ENCODE results near the gene GNAI3. TPM values are rescaled to one million over a fixed set of nuclear protein-coding genes. Genes with fewer than 3 reads are reported as not detected.

Gene GNAI3
- total and polyA plus RNA-seq, 8 donors = 6.4 to 11.5 (median 10.8) TPM

GRCh38 chr1:109500941-109501381 is 47.5 kb upstream of the GNAI3 start:
- DNase-seq = no peak

DNA sequence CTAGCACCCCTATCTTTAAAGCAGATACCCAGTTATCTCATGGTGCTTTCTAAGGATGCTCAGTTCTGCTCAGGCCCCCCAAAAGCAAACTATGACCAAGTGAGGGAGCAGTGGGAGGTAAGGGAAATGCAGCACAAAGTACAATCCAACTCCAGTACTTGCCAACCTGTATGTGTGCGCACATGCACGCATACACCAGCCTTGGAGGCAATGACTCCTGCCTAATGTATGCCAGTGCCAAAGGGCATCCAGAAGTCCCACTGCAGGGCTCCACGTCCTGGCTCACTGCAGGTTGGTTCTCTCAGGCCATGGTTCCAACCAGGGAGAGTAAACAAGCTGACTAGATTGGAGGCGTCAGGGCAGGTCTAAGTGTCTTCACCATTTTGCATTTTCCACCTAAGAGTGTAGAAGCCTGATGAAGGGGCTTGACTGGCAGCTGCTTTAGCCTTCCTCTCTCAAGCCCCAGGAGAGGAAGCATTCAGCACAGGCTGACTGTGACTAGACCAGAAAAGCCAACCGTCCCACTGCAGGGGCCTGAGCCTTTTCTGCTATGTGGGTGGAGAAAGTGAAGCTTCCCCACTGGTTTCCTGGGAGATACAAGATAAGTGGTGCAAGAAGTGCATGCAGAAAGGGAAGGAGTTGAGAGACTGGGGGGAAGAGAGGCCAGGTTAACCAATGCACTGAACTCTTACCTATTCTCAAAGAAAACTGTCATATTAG is 46.6 kb upstream of the GNAI3 start:
- Histone ChIP-seq H3K27me3 (no peaks in the 10 kb centered on the region), H3K4me1 (peaks cover 3 to 39% of the 10 kb centered on the region in 2 donors), H3K4me3 (no peak overlapping the region), H3K36me3 (peaks cover 0 to 39% of the 10 kb centered on the region in 2 donors), H3K9me3 (no peaks in the 10 kb centered on the region), H3K27ac (peak overlapping the region in 1 of 2 donors; percentile 2)
- intact Hi-C loops (cut with DNase I) = no loop called here
- no peak for ATAC-seq
- DNase-seq = peak in 1 of 4 donors; percentile 44
- TF ChIP-seq, protein P1, sequence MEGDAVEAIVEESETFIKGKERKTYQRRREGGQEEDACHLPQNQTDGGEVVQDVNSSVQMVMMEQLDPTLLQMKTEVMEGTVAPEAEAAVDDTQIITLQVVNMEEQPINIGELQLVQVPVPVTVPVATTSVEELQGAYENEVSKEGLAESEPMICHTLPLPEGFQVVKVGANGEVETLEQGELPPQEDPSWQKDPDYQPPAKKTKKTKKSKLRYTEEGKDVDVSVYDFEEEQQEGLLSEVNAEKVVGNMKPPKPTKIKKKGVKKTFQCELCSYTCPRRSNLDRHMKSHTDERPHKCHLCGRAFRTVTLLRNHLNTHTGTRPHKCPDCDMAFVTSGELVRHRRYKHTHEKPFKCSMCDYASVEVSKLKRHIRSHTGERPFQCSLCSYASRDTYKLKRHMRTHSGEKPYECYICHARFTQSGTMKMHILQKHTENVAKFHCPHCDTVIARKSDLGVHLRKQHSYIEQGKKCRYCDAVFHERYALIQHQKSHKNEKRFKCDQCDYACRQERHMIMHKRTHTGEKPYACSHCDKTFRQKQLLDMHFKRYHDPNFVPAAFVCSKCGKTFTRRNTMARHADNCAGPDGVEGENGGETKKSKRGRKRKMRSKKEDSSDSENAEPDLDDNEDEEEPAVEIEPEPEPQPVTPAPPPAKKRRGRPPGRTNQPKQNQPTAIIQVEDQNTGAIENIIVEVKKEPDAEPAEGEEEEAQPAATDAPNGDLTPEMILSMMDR (IDR thresholded peaks at IDR 0.05) = no peak

More at GRCh38 chr1:109500941-109501381, 47.5 kb upstream of the GNAI3 start:
- Histone ChIP-seq H3K27me3 (no peaks in the 10 kb centered on the region), H3K27ac (no peak overlapping the region), H3K36me3 (peaks cover 0 to 47% of the 10 kb centered on the region in 2 donors), H3K4me1 (peaks cover 3 to 47% of the 10 kb centered on the region in 2 donors), H3K9me3 (no peaks in the 10 kb centered on the region), H3K4me3 (no peak overlapping the region)
- intact Hi-C loops (cut with DNase I) = no loop called here
- ATAC-seq = peak; percentile 8
- TF ChIP-seq, protein P1 (IDR thresholded peaks at IDR 0.05) = no peak

DNA sequence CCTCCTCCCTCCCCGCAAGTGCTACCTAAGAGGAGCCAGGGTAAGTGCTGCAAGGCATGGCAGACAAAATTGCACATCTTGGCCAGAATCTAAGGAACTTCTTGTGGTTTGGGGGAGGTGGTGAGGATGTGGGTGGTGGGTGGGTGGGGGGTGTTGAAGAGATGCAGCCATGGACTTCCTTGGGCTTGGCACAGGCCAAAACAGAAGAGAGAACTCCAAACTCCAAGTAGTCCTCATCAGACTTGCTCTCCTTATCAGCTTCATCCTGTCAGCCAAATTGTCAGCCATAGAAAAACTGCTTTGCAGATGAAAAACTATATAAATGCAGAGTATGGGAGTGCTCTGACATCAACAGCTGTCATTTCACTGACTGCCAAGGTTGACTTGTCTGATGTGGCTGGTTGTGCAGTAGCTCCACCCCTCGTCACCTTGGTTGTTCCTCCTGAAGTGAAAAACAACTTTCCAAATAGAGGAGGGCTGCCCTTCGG is 46.0 kb upstream of the GNAI3 start:
- H3K27ac ChIP-seq = peak overlapping the region in 1 of 2 donors; percentile 2
- no peak overlapping the region for H3K4me3 ChIP-seq
- TF ChIP-seq, protein P1 (IDR thresholded peaks at IDR 0.05) = no peak
- peaks cover 3 to 36% of the 10 kb centered on the region in 2 donors for H3K4me1 ChIP-seq
- ATAC-seq (no peak), DNase-seq (no peak)
- H3K9me3 ChIP-seq = no peaks in the 10 kb centered on the region
- peaks cover 0 to 33% of the 10 kb centered on the region in 2 donors for H3K36me3 ChIP-seq
- H3K27me3 ChIP-seq = no peaks in the 10 kb centered on the region
- intact Hi-C loops (cut with DNase I) = no loop called here

DNA sequence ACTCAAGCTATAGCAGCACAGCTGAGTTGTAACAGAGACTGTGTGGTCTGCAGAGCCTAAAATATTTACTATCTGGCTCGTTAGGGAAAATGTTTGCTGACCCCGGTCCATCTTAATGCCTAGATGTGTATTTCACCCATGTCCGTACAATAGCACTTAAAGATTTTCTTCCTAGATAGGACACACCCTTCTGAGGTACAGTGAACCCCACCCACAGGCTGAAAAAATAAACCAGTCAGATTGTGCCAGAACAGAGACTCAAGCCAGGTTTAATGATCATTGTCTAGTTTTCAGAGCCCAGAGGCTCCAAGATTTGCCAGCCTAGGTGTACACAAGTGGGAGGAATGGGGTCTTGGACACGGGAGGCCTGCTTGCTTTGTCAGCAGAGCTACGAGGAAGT is 44.5 kb upstream of the GNAI3 start:
- Histone ChIP-seq H3K27ac (no peak overlapping the region), H3K36me3 (peaks cover 0 to 19% of the 10 kb centered on the region in 2 donors), H3K4me3 (no peak overlapping the region), H3K27me3 (peaks cover 0 to 3% of the 10 kb centered on the region in 2 donors), H3K4me1 (peaks cover 3 to 30% of the 10 kb centered on the region in 2 donors), H3K9me3 (no peaks in the 10 kb centered on the region)
- intact Hi-C loops (cut with DNase I) = no loop called here
- TF ChIP-seq, protein P1 (IDR thresholded peaks at IDR 0.05) = no peak
- DNase-seq (no peak), ATAC-seq (no peak)

DNA sequence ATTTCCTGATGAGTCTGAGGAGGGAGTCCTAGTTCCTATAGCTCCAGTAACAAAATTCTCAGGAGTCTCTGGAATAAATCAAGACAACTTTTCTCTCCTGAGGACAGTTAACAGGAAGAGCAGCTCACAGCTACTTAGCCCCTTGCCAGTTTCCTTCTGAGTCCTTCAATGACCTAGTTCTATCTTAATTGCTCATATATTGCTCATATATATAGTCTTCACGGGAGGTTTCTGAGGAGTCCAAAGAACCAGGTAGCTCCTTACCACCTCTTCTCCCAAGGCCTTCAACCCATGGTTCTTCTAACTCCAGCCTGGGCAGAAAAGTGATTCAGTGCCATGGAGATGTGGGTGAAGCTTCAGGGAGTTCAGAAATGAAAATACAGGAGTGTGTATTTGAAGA is 43.4 kb upstream of the GNAI3 start:
- intact Hi-C loops (cut with DNase I) = no loop called here

More for the DNA sequence above, 43.4 kb upstream of the GNAI3 start:
- Histone ChIP-seq H3K4me3 (no peak overlapping the region), H3K27me3 (peaks cover 0 to 11% of the 10 kb centered on the region in 2 donors), H3K9me3 (no peaks in the 10 kb centered on the region), H3K4me1 (peaks cover 3 to 27% of the 10 kb centered on the region in 2 donors), H3K27ac (no peak overlapping the region), H3K36me3 (peaks cover 0 to 17% of the 10 kb centered on the region in 2 donors)
- DNase-seq (no peak), ATAC-seq (no peak)
- TF ChIP-seq, protein P1 (IDR thresholded peaks at IDR 0.05) = no peak
